ENCODE data around the gene MAF.
A peak's percentile ranks its signal among the peaks of the same experiment; 100 is the strongest.

MAF gene

GRCh38 chr16:79612207-79612606 lies 11.7 kb upstream of the MAF start:
- no peak for DNase-seq (ENCODE audit: low spot score)

GRCh38 chr16:79610771-79611170 lies 10.2 kb upstream of the MAF start:
- DNase-seq (ENCODE audit: low spot score), result no peak

- DNase-seq (ENCODE audit: low spot score), result no peak
Measured at GRCh38 chr16:79609861-79610260, 9.3 kb upstream of the MAF start.

GRCh38 chr16:79608976-79609375 lies 8.4 kb upstream of the MAF start:
- DNase-seq (ENCODE audit: low spot score), result no peak

- no peak for DNase-seq (ENCODE audit: low spot score)
Measured at GRCh38 chr16:79607587-79607986, 7.0 kb upstream of the MAF start.

GRCh38 chr16:79605999-79606398 lies 5.5 kb upstream of the MAF start:
- DNase-seq (ENCODE audit: low spot score), result peak; percentile 7

- DNase-seq (ENCODE audit: low spot score), result no peak
Measured at GRCh38 chr16:79603055-79603454, 2.5 kb upstream of the MAF start.

- no peak for DNase-seq (ENCODE audit: low spot score)
Measured at GRCh38 chr16:79602628-79603014, 2.1 kb upstream of the MAF start.

GRCh38 chr16:79601931-79602627 lies 1.5 kb upstream of the MAF start:
- DNase-seq (ENCODE audit: low spot score), result peak; percentile 46

GRCh38 chr16:79601092-79601930 lies 774 bp upstream of the MAF start:
- DNase-seq (ENCODE audit: low spot score), result peak; percentile 4

GRCh38 chr16:79599837-79600637 lies 500 bp downstream of the MAF start:
- DNase-seq (ENCODE audit: low spot score), result peak; percentile 79

- DNase-seq (ENCODE audit: low spot score), result peak; percentile 18
Measured at GRCh38 chr16:79599256-79599836, 1.2 kb downstream of the MAF start.

- DNase-seq (ENCODE audit: low spot score), result peak; percentile 14
Measured at GRCh38 chr16:79598348-79599181, 2.0 kb downstream of the MAF start.

- DNase-seq (ENCODE audit: low spot score), result no peak
Measured at GRCh38 chr16:79598063-79598347, 2.5 kb downstream of the MAF start.

- DNase-seq (ENCODE audit: low spot score), result no peak
Measured at GRCh38 chr16:79597277-79598062, 3.1 kb downstream of the MAF start.

- no peak for DNase-seq (ENCODE audit: low spot score)
Measured at GRCh38 chr16:79595931-79596450, 4.5 kb downstream of the MAF start.

GRCh38 chr16:79595231-79595641 lies 5.3 kb downstream of the MAF start:
- no peak for DNase-seq (ENCODE audit: low spot score)

- no peak for DNase-seq (ENCODE audit: low spot score)
Measured at GRCh38 chr16:79593754-79594153, 6.8 kb downstream of the MAF start.

- DNase-seq (ENCODE audit: low spot score), result no peak
Measured at GRCh38 chr16:79593074-79593531, 7.4 kb downstream of the MAF start.

GRCh38 chr16:79592186-79592585 lies 8.4 kb downstream of the MAF start:
- no peak for DNase-seq (ENCODE audit: low spot score)
